Islet of Langerhans (tissue), 1 donor: ENCODE measurements around the gene EPGN.

ENCODE experiments used
- FAIRE-seq: peaks from one replicate; lab custom pipeline; 2011; peaks lifted over from hg19 to GRCh38; lab: Jason Lieb, UNC

Gene EPGN

DNA sequence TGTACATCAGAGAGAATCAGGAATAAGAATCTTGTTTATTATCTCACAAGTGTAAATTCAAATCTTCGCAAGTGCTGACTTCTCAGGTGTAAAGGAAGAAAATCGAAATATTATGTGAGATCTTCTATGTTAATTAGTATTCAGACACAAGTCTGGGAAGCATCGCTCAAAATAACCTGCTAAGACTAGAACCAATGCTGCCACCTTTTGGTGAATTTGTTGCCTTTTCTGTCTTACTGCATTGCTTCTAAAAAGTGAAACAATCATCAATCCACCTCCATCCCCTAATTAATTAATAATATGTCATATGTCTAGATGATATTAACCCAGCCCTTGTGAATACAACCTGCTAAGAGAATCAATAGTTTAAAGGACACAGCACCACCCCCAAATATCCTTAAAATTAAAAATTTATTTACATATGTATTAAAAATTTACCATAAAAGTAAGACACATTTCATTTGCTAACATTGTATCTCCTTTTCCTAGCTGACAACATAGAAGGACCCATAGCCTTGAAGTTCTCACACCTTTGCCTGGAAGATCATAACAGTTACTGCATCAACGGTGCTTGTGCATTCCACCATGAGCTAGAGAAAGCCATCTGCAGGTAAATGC, 3.5 kb downstream of the EPGN start:
- peak; percentile 95 for FAIRE-seq

GRCh38 chr4:74314329-74314728, 6.1 kb downstream of the EPGN start:
- no peak for FAIRE-seq

GRCh38 chr4:74314944-74315343, 6.7 kb downstream of the EPGN start:
- FAIRE-seq = no peak

DNA sequence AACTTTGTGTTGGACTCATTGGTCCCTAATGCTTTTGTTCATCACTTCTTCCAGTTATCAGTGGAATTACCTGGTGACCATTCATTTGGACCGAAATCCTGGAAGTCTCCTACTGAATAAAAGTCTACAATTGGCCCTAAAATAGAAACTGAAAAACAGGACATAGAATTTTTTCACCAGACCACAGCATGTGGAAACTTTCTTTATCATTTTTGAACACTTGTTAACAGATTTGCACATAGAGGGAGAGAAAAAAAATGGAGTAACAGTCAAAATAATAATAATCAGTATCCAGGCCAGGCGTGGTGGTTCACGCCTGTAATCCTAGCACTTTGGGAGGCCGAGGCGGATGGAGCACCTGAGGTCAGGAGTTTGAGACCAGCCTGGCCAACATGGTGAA, 7.1 kb downstream of the EPGN start:
- no peak for FAIRE-seq

DNA sequence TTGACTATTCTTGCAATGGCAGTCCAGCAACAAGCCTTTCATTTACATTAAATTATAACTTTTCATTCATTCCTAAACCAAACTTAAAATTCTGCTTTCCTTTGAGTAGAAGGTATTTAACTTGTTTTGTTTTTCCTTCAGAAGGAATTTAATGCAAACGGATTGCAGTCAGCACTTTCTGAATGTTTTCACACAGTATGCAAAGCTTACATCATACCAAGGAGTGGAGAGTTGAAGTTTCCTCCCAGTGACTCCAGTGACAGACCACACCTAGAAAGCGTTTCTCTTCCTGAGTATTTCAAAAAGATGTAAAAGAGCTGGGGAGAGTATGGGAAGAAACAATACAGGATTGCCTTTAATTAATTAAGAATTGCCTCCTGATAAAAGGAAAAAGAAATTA, 8.1 kb downstream of the EPGN start:
- FAIRE-seq = no peak

GRCh38 chr4:74317616-74318246, 9.5 kb downstream of the EPGN start:
- FAIRE-seq = no peak

DNA sequence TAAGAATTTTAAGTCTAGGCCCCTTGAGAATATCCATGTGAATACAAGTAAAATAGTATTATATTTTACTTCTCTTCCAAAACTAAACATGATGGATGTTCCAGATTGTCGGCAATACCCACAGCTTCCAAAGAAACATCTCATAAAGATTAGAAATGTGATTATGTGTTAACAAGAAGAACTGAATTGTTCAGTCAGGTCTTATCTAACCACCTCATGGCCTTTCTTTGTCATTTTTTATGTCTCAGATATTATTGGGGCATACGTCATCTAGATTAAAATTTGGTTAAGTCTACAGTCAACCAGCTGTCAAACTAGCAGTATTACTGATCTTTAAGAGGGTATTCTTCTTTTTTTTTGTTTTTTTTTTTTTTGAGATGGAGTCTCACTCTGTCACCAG, 10.0 kb downstream of the EPGN start:
- no peak for FAIRE-seq

DNA sequence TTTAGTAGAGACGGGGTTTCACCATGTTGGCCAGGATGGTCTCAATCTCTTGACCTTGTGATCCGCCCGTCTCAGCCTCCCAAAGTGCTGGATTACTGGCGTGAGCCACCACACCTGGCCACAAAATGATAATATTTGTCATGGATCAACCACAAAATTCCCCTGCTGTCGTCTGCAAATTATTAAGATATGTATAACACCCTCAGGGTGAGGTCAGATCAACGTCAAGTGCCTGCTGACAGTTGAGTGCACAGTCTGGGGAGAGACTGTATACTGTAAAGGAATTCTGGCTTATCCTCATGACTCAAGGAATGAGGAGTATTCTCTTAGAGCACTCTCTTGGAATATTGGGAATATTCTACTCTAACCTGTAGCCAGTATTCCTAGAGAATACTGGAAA, 11.2 kb downstream of the EPGN start:
- no peak for FAIRE-seq

- no peak for FAIRE-seq
Observed at GRCh38 chr4:74320559-74321118, 12.4 kb downstream of the EPGN start.

- FAIRE-seq = no peak
Observed at GRCh38 chr4:74322301-74322700, 14.0 kb downstream of the EPGN start.

DNA sequence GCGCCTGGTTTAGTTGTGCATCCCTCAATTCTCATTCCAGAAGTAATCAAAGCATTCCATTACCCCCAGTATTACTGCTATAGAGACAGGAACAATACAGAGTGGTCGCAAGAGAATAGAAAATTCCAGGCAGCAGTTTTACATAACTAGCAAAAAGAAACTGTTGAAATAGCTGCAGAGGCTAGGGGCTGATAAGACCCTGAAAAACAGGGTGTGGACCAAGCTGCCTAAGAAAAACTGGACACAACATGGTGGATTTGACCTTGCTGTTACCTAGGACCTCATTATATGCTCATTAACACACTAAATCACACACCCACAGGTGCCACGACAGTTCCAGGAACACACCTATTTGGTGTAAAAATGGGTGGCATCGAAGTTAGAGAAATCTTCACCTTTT, 15.4 kb downstream of the EPGN start:
- FAIRE-seq = no peak

DNA sequence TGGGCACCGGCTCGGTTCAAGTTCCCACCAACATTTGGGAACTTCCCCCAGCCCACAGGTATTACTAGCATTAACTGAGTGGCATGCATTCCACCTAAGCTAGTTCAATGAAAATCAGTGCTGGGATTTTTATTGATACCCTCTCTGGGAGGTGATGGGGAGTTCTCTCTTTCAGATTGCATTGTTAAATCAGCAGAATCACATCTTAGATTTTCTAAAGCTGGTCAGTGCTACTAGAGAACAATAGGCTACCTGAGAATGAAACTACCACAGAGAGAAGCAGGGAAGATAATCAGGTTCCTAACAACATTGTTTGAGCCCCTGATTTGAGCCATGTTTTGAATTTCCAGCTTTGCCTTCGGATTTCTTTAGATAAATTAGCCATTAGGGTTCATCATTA, 16.0 kb downstream of the EPGN start:
- no peak for FAIRE-seq

DNA sequence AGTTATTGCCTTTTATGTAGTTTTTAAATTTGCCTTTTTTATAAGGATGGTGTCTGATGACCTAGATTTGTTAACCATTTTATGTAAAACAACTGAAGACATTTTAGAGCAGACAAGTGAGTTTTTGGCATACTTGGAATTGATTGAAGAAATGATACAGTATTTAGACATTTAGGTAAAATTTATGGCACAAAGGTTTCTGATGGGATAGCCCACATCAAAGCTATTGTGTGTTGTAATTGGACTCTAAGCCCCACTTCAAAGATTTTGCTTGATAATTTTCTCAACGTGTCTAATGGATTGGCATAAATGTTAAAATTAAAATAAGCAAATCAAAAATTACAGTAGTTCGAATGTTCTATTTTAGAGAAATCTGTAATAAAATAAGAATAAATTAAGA, 17.6 kb downstream of the EPGN start:
- FAIRE-seq = peak; percentile 24

- no peak for FAIRE-seq
Observed at GRCh38 chr4:74327762-74328161, 19.5 kb downstream of the EPGN start.

DNA sequence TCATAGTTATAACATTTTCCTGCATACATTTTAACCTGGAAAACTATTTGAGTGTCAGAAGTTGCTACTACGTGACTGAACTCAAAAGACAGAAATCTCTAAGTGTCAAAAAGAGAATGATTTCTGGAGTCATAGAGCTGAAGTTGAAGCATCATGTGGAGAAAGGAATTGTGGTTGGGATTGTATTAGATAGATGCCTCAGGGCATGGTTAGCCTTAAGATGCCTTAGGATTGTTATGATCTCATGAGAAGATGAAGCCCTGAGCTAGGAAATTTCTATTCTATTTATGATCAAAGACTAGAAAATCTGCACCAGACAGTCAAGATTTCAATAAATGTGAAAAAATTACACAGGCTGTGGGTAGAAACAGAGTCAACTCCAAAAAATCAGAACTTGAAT, 20.2 kb downstream of the EPGN start:
- FAIRE-seq = no peak

DNA sequence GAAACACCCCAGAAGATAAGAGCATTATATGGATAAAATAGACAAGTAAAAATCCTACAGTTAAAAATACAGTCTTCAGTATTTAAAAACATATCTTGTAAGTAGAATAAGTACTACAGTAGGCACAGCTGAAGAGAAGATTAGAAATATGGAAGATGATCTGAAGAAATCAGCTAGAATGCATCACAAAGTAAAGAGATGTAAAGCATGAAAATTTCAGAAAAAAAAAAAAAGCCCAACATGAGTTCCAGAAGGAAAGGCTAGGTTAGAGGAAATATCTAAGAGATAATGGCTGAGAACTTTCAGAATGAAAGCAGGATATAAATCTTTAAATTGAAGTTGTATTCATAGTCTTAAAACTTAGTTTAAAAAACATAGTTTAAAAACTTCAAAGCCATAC, 21.0 kb downstream of the EPGN start:
- FAIRE-seq = no peak

- FAIRE-seq = no peak
Observed at GRCh38 chr4:74330295-74330750, 22.1 kb downstream of the EPGN start.

DNA sequence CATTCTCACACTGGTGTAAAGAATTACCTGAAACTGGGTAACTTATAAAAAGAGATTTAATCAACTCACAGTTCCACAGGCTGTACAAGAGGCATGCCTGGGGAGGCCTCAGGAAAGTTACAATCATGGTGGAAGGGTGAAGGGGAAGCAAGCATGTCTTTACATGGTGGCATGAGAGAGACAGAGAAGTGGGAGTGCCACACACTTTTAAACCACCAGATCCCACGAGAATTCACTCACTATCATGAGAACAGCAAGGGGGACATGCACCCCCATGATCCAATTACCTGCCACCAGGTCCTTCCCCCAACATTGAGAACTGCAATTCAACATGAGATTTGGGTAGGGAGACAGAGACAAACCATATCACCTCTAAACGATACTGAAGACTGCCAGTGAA, 23.0 kb downstream of the EPGN start:
- no peak for FAIRE-seq

DNA sequence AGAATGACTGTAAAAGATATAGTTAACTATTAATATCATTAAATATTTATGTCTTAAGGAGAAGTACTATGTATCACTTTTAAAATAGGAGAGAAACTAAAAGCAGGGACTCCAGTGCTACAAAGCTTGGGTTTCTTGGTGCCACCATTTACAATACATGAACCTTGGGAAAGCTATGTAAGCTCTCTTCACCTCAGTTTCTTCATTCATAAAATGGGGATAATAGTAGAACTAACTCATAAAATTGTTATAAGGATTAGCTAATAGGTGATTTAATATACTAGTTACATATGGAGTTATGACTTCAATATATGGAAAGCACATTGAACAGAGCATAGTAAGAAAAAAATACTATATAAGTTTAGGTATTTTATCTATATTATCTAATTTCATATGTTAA, 23.7 kb downstream of the EPGN start:
- FAIRE-seq = no peak

DNA sequence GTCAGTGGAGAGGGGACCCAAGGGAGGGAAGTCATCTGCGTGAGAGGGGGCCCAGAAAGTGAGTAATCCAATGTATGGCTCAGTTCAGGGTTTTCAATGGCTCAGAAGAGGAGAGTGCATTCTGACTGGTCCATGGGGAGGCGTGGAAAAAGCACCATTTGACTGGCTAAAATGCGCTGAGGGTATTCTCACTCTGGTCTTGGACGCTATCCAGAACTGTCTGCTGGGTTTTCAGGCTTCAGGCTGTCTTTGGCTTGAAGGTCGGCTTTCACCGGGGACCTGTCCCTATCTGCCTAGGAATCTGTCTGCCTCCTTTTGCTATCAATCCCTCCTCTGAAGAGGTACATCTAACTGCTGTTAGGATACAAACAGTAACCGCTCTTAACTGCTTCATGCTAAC, 26.4 kb downstream of the EPGN start:
- FAIRE-seq = no peak

DNA sequence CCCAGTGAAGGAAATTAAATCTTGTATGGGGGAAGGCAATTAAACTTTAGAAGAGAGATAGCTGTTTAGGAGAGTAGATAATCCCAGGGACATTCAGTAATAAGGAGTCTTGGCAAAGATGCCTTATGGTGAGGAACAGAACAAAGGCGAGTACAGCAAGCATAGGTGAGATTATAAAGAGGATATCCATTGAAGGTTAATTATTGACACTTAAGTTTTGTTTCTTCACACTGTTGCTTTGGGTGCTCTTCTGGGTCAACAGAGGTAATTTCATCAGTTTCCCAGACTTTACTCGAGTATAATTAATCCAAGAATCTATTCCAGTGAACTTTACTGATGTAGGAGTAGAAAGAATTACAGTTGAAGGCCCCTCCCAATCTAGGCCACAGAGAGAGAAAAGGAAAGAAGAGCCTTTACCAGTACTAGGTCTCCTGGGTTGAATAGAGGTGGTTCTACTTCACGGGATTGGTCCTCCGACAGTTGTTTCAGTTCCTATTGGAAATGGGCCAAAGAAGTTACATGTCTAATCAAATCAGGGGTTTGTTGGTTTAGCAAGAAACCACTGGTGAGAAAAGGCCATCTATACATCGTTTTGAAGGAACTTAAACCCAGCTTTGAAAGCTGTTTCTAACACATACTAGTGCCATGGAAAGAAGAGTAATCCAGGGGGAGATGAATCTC, 27.2 kb downstream of the EPGN start:
- FAIRE-seq = no peak

GRCh38 chr4:74338792-74339333, 30.6 kb downstream of the EPGN start:
- no peak for FAIRE-seq

GRCh38 chr4:74339501-74339900, 31.2 kb downstream of the EPGN start:
- FAIRE-seq = no peak
